GM19099 (cell line): ENCODE data around the gene PTPRM.

ENCODE experiments used
- POLR2A ChIP-seq: IDR thresholded peaks from 3 replicates; pipeline ENCODE4 v1.6.1; 2011; ENCODE audit warnings: low read depth; ENCODE audit not compliant: insufficient read length; ENCODE audit errors: extremely low read depth

The PTPRM gene

GRCh38 chr18:7561909-7562460 lies 5.1 kb upstream of the PTPRM start:
- TF ChIP-seq POLR2A = no peak

GRCh38 chr18:7562491-7562890 lies 4.6 kb upstream of the PTPRM start:
- TF ChIP-seq POLR2A = no peak

- TF ChIP-seq POLR2A = no peak
These were observed 1.4 kb upstream of the PTPRM start for GRCh38 chr18:7565677-7566076.

- no peak for TF ChIP-seq POLR2A
These were observed 911 bp upstream of the PTPRM start for GRCh38 chr18:7566244-7566566.

- TF ChIP-seq POLR2A = no peak
These were observed 634 bp downstream of the PTPRM start for GRCh38 chr18:7567474-7568425.

GRCh38 chr18:7568426-7568825 lies 1.3 kb downstream of the PTPRM start:
- no peak for TF ChIP-seq POLR2A

- no peak for TF ChIP-seq POLR2A
These were observed 4.5 kb downstream of the PTPRM start for GRCh38 chr18:7571626-7572025.

- no peak for TF ChIP-seq POLR2A
These were observed 5.7 kb downstream of the PTPRM start for GRCh38 chr18:7572822-7573221.

- no peak for TF ChIP-seq POLR2A
These were observed 8.4 kb downstream of the PTPRM start for GRCh38 chr18:7575465-7576028.

- TF ChIP-seq POLR2A = no peak
These were observed 9.0 kb downstream of the PTPRM start for GRCh38 chr18:7576077-7576476.

GRCh38 chr18:7576685-7577084 lies 9.6 kb downstream of the PTPRM start:
- no peak for TF ChIP-seq POLR2A

- TF ChIP-seq POLR2A = no peak
These were observed 10.6 kb downstream of the PTPRM start for GRCh38 chr18:7577706-7578105.

- no peak for TF ChIP-seq POLR2A
These were observed 12.2 kb downstream of the PTPRM start for GRCh38 chr18:7579176-7579917.

GRCh38 chr18:7579918-7580542 lies 12.9 kb downstream of the PTPRM start:
- TF ChIP-seq POLR2A = no peak
